GM23248 (cell line): ENCODE data around the gene VIPR2. TPM values are rescaled to one million over a fixed set of nuclear protein-coding genes. Genes with fewer than 3 reads are reported as not detected.

Experiments used
- DNase-seq: peaks from one replicate; pipeline ENCODE4 v3.0.0-alpha.2; 2015
- H2AFZ ChIP-seq: fragments of 200-600 bp; sonication (generic); 2 replicates; pipeline ENCODE4 v1.6.1; 2016; ENCODE audit warnings: antibody characterized with exemption
- H3F3A ChIP-seq: fragments of 200-600 bp; sonication (generic); 2 replicates; pipeline ENCODE4 v1.6.1; 2016; ENCODE audit warnings: mild to moderate bottlenecking, antibody characterized with exemption, mixed run types; ENCODE audit not compliant: insufficient read depth
- H3K27ac ChIP-seq: fragments of 200-600 bp; sonication (generic); 2 replicates; pipeline ENCODE4 v1.5.1; 2016; ENCODE audit warnings: mild to moderate bottlenecking
- H3K27me3 ChIP-seq: fragments of 200-600 bp; sonication (generic); replicated peaks from 2 replicates; pipeline ENCODE4 v1.6.1; 2016; ENCODE audit warnings: mild to moderate bottlenecking; ENCODE audit not compliant: insufficient read depth
- H3K36me3 ChIP-seq: fragments of 200-600 bp; sonication (generic); 2 replicates; pipeline ENCODE4 v1.6.1; 2016; ENCODE audit warnings: low read depth, mild to moderate bottlenecking
- H3K4me1 ChIP-seq: fragments of 200-600 bp; sonication (generic); 2 replicates; pipeline ENCODE4 v1.6.1; 2016; ENCODE audit warnings: mild to moderate bottlenecking; ENCODE audit not compliant: insufficient read depth
- H3K4me2 ChIP-seq: fragments of 200-600 bp; sonication (generic); one replicate; pipeline ENCODE4 v1.6.1; 2016; ENCODE audit warnings: mild to moderate bottlenecking; ENCODE audit not compliant: unreplicated experiment
- H3K4me3 ChIP-seq: fragments of 200-600 bp; sonication (generic); 2 replicates; pipeline ENCODE4 v1.5.1; 2016; ENCODE audit warnings: mild to moderate bottlenecking
- H3K79me2 ChIP-seq: fragments of 200-600 bp; sonication (generic); 2 replicates; pipeline ENCODE4 v1.6.1; 2016; ENCODE audit warnings: mild to moderate bottlenecking; ENCODE audit not compliant: insufficient read depth
- H3K9ac ChIP-seq: fragments of 200-600 bp; sonication (generic); 2 replicates; pipeline ENCODE4 v1.6.1; 2016; ENCODE audit warnings: mild to moderate bottlenecking
- H3K9me2 ChIP-seq: fragments of 200-600 bp; sonication (generic); 2 replicates; pipeline ENCODE4 v1.6.1; 2016; ENCODE audit warnings: mixed run types, mild to moderate bottlenecking, moderate library complexity; ENCODE audit not compliant: insufficient read depth
- H3K9me3 ChIP-seq: fragments of 200-600 bp; sonication (generic); one replicate; pipeline ENCODE4 v1.6.1; 2017; ENCODE audit warnings: low read depth
- H4K20me1 ChIP-seq: fragments of 200-600 bp; sonication (generic); 2 replicates; pipeline ENCODE4 v1.6.0; 2016; ENCODE audit not compliant: insufficient read depth
- EZH2 ChIP-seq: fragments of 200-600 bp; sonication (generic); IDR thresholded peaks from 2 replicates; pipeline ENCODE4 v1.6.1; 2018; ENCODE audit warnings: antibody characterized with exemption, mild to moderate bottlenecking; ENCODE audit not compliant: insufficient read depth, poor library complexity, severe bottlenecking
- EZH2phosphoT487 ChIP-seq: fragments of 200-600 bp; sonication (generic); IDR thresholded peaks from 2 replicates; pipeline ENCODE4 v1.6.1; 2018; ENCODE audit warnings: antibody characterized with exemption, moderate library complexity, mild to moderate bottlenecking, low read depth; ENCODE audit not compliant: insufficient read depth
- WGBS, 2 experiments: methylation state at CpG; one replicate each; pipeline ENCODE4 v1.1.6; 2015 to 2017; ENCODE audit warnings: low lambda C conversion rate in 2 of 2, low coverage in 1 of 2; ENCODE audit errors: missing lambda C conversion rate in 2 of 2; 5-methylcytosine and 5-hydroxymethylcytosine counted together
- in situ Hi-C: fragments of 300-500 bp; cut with MboI; formaldehyde crosslinking; loops from 2 replicates; pipeline ENCODE4 v1.15.0; 2020
- polyA plus RNA-seq: library from polyadenylated mRNA; unstranded; fragments of >200 nt; fragmentation: Nextera tagmentation; extraction: Ambion mirVana; gene quantifications from 2 replicates; pipeline ENCODE4 v1.2.1, GENCODE V29; 2016
- total RNA-seq: library from RNA; depleted of rRNA; stranded (reverse); fragments of >200 nt; shearing (Covaris generic); gene quantifications from 2 replicates; pipeline ENCODE4 v1.2.3, GENCODE V29; 2014

VIPR2 gene
- total and polyA plus RNA-seq, 2 experiments from 2014 or later, result not detected

DNA sequence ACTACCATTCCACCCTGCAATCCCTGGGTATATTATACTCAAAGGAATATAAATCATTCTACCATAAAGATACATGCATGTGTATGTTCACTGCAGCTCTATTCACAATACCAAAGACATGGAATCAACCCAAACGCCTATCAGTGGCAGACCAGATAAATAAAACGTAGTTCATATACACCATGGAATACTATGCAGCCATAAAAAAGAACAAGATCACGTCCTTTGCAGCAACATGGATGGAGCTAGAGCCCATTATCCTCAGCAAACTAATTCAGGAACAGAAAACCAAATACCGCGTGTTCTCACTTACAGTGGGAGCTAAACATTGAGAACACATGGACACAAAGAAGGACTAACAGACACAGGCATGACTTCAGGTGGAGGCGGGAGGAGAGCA lies 150.0 kb downstream of the VIPR2 start:
- in situ Hi-C loops, result no loop called here
- no peak overlapping the region for H3K4me2 ChIP-seq
- no peaks in the 10 kb centered on the region for H3K9me3 ChIP-seq
- H3K79me2 ChIP-seq, result no peaks in the 10 kb centered on the region
- H4K20me1 ChIP-seq, result no peaks in the 10 kb centered on the region
- 38 to 45% methylated on average over 6 of the region's 6 CpGs for WGBS, 2 experiments
- no peak overlapping the region for H3K27ac ChIP-seq
- H3K27me3 ChIP-seq, result 0 out of 2 replicates have a peak, but pooled peaks cover 4% of the 10 kb centered on the region
- no peaks in the 10 kb centered on the region for H3K36me3 ChIP-seq
- H3F3A ChIP-seq, result no peaks in the 10 kb centered on the region
- no peaks in the 10 kb centered on the region for H3K9me2 ChIP-seq
- no peaks in the 10 kb centered on the region for H3K4me1 ChIP-seq
- TF ChIP-seq EZH2, result no peak
- TF ChIP-seq EZH2phosphoT487, result no peak
- H3K9ac ChIP-seq, result no peak overlapping the region
- DNase-seq, result no peak
- no peak overlapping the region for H2AFZ ChIP-seq
- no peak overlapping the region for H3K4me3 ChIP-seq

DNA sequence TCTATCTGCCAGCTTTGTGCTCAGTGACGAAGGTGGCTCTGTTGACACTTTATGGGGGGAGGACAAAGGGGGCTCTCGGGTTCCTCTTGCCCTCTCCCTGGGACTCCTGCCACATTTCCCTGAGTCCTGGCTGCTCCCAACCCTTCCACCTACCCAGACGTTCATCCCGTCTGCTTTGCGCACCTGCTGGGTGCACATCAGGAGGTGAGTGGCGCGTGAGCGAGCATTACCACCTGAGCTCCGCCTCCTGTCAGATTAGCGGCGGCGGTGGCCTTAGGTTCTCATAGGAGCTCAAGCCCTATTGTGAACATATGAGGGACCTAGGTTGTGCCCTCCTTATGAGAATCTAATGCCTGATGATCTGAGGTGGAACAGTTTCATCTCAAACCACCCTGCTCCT lies 151.1 kb downstream of the VIPR2 start:
- TF ChIP-seq EZH2 (no peak), EZH2phosphoT487 (no peak)
- H3K4me3 ChIP-seq, result no peak overlapping the region
- no peaks in the 10 kb centered on the region for H3F3A ChIP-seq
- no peaks in the 10 kb centered on the region for H4K20me1 ChIP-seq
- H3K4me2 ChIP-seq, result no peak overlapping the region
- 0 out of 2 replicates have a peak, but pooled peaks cover 4% of the 10 kb centered on the region for H3K27me3 ChIP-seq
- no peak overlapping the region for H3K9ac ChIP-seq
- H3K79me2 ChIP-seq, result no peaks in the 10 kb centered on the region
- 63 to 71% methylated on average over 12 of the region's 12 CpGs for WGBS, 2 experiments
- DNase-seq, result no peak
- no peaks in the 10 kb centered on the region for H3K4me1 ChIP-seq
- in situ Hi-C loops, result no loop called here
- no peaks in the 10 kb centered on the region for H3K9me3 ChIP-seq
- no peaks in the 10 kb centered on the region for H3K36me3 ChIP-seq
- H3K9me2 ChIP-seq, result no peaks in the 10 kb centered on the region
- no peak overlapping the region for H2AFZ ChIP-seq
- H3K27ac ChIP-seq, result no peak overlapping the region

DNA sequence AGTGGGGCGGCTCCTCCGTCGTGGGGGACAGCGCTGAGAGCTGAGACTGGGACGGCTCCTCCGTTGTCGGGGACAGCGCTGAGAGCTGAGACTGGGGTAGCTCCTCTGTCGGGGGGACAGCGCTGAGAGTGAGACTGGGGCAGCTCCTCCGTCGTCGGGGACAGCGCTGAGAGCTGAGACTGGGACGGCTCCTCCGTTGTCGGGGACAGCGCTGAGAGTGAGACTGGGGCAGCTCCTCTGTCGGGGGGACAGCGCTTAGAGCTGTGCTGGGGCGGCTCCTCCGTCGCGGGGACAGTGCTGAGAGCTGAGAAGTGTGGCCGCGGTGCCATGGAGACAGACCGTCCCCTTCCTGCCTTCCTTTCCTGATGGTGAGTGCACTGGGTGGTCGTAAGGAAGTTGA lies 151.9 kb downstream of the VIPR2 start:
- 0 out of 2 replicates have a peak, but pooled peaks cover 4% of the 10 kb centered on the region for H3K27me3 ChIP-seq
- in situ Hi-C loops, result no loop called here

DNA sequence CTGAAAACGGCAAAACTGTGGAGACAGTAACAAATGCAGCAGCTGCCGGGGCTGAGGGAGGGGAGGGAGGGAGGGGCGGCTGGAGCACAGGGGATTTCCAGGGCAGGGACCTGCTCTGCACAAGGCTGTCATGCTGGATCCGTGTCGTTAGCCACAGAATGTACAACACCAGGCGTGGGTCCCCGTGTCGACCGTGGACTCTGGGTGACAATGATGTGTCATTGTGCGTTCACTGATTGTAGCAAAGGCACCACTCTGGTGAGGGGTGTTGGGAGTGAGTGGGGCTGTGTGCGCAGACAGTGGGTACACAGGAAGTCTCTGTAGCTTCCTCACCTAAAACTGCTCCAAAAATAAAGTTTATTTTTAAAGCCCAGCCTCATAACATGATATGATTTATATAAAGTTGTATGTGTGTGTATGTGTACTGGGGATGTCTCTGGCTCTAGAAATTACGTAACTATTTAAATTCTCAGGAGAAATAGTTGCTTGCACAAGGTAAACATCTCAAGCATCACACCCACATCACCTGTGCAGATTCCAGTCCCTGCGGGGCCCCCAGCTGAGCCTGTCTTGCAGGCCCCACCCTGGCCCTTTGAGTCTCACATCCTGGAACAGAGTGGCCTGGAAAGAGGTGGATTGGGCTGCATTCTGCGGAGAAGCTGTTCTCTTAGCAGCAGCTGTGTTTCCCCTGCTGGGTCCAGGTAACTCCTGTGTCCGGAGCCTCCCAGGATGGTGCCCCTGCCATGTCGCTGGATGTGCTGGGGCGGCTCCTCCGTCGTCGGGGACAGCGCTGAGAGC lies 152.6 kb downstream of the VIPR2 start:
- DNase-seq, result no peak
- H3K9me3 ChIP-seq, result no peaks in the 10 kb centered on the region
- no peak overlapping the region for H3K27ac ChIP-seq
- no peaks in the 10 kb centered on the region for H4K20me1 ChIP-seq
- no peaks in the 10 kb centered on the region for H3K79me2 ChIP-seq
- no peak overlapping the region for H3K9ac ChIP-seq
- TF ChIP-seq EZH2phosphoT487 (no peak), EZH2 (no peak)
- no peaks in the 10 kb centered on the region for H3F3A ChIP-seq
- 20 to 23% methylated on average over 21 of the region's 21 CpGs for WGBS, 2 experiments
- no peaks in the 10 kb centered on the region for H3K4me1 ChIP-seq
- H3K4me3 ChIP-seq, result no peak overlapping the region
- in situ Hi-C loops, result no loop called here
- no peaks in the 10 kb centered on the region for H3K36me3 ChIP-seq
- no peak overlapping the region for H2AFZ ChIP-seq
- H3K27me3 ChIP-seq, result 0 out of 2 replicates have a peak, but pooled peaks cover 4% of the 10 kb centered on the region
- H3K9me2 ChIP-seq, result no peaks in the 10 kb centered on the region
- H3K4me2 ChIP-seq, result no peak overlapping the region

More for the DNA sequence above, 151.9 kb downstream of the VIPR2 start:
- DNase-seq, result no peak
- Histone ChIP-seq H2AFZ (no peak overlapping the region), H3K4me3 (no peak overlapping the region), H3K9me3 (no peaks in the 10 kb centered on the region), H3K4me1 (no peaks in the 10 kb centered on the region), H3K27ac (no peak overlapping the region), H4K20me1 (no peaks in the 10 kb centered on the region), H3K36me3 (no peaks in the 10 kb centered on the region), H3F3A (no peaks in the 10 kb centered on the region), H3K9ac (no peak overlapping the region), H3K79me2 (no peaks in the 10 kb centered on the region), H3K9me2 (no peaks in the 10 kb centered on the region), H3K4me2 (no peak overlapping the region)
- WGBS, 2 experiments, result 31 to 38% methylated on average over 10 to 26 of the region's 28 CpGs
- no peak for TF ChIP-seq EZH2
- no peak for TF ChIP-seq EZH2phosphoT487
